H1 (cell line): ENCODE data around the gene FAM234A. TPM values are rescaled to one million over a fixed set of nuclear protein-coding genes. Genes with fewer than 3 reads are reported as not detected.

Experiments
- CTCF ChIA-PET: fragments of 300-600 bp; sonication (Branson Sonifier 250); formaldehyde crosslinking; loops from one replicate; lab custom pipeline; 2021; ENCODE audit not compliant: partially characterized antibody; lab: Charles Lee
- POLR2A ChIA-PET: fragments of 300-600 bp; sonication (Branson Sonifier 250); formaldehyde crosslinking; loops from one replicate; lab custom pipeline; 2021; ENCODE audit warnings: inconsistent platforms; ENCODE audit not compliant: partially characterized antibody; lab: Charles Lee
- DNase-seq, 2 experiments: peaks; one replicate each; pipeline versions ENCODE4 v3.0.0 to v3.0.0-alpha.2; 2010 to 2022; ENCODE audit warnings: low spot score in 2 of 2, low read depth in 1 of 2, mixed read lengths in 1 of 2
- FAIRE-seq: peaks from 2 replicates; lab custom pipeline; 2011; peaks lifted over from hg19 to GRCh38; lab: Jason Lieb, UNC
- H2AFZ ChIP-seq: 2 replicates; pipeline ENCODE4 v1.8.1; 2012; ENCODE audit warnings: low read length, inconsistent platforms
- H2AK5ac ChIP-seq: 2 replicates; pipeline ENCODE4 v1.6.1; 2013; ENCODE audit warnings: low read depth, low read length
- H2BK120ac ChIP-seq: replicated peaks from 2 replicates; pipeline ENCODE3; 2013; ENCODE audit warnings: low read depth, low read length, inconsistent platforms
- H2BK12ac ChIP-seq: 2 replicates; pipeline ENCODE4 v1.6.1; 2013; ENCODE audit warnings: low read depth, low read length
- H2BK15ac ChIP-seq: 2 replicates; pipeline ENCODE4 v1.6.1; 2013; ENCODE audit warnings: low read length
- H2BK20ac ChIP-seq: 2 replicates; pipeline ENCODE4 v1.6.1; 2013; ENCODE audit warnings: low read length
- H2BK5ac ChIP-seq: 2 replicates; pipeline ENCODE4 v1.6.1; 2013; ENCODE audit warnings: low read depth, low read length
- H3K14ac ChIP-seq: 2 replicates; pipeline ENCODE4 v1.6.1; 2013; ENCODE audit warnings: inconsistent platforms; ENCODE audit not compliant: insufficient read length
- H3K18ac ChIP-seq: 2 replicates; pipeline ENCODE4 v1.6.1; 2013; ENCODE audit warnings: low read length; ENCODE audit errors: extremely low read depth
- H3K23ac ChIP-seq: 2 replicates; pipeline ENCODE4 v1.6.1; 2013; ENCODE audit warnings: inconsistent platforms; ENCODE audit not compliant: insufficient read length
- H3K23me2 ChIP-seq: 2 replicates; pipeline ENCODE4 v1.6.1; 2013; ENCODE audit warnings: low read depth, low read length
- H3K27ac ChIP-seq: 2 replicates; pipeline ENCODE4 v1.6.1; 2011; ENCODE audit warnings: low read depth, low read length, inconsistent platforms
- H3K27me3 ChIP-seq, 4 experiments: replicated peaks in 1 of 4; 1 replicate in 1 of 4; 2 replicates in 3 of 4; pipeline versions ENCODE4 v1.6.1 to v1.8.1; 2011 to 2013; ENCODE audit warnings: low read length in 3 of 4, mild to moderate bottlenecking in 3 of 4, inconsistent platforms in 2 of 4, mixed read lengths in 2 of 4, moderate library complexity in 1 of 4; ENCODE audit not compliant: control insufficient read depth in 3 of 4, insufficient read depth in 3 of 4; ENCODE audit errors: extremely low read depth in 1 of 4
- H3K36me3 ChIP-seq, 4 experiments: 2 replicates each; pipeline versions ENCODE4 v1.6.1 to v1.8.1; 2011 to 2013; ENCODE audit warnings: mild to moderate bottlenecking in 4 of 4, low read length in 3 of 4, moderate library complexity in 2 of 4, control low read depth in 1 of 4, inconsistent platforms in 1 of 4; ENCODE audit not compliant: insufficient read depth in 4 of 4, control insufficient read depth in 2 of 4
- H3K4ac ChIP-seq: replicated peaks from 2 replicates; pipeline ENCODE3; 2013; ENCODE audit warnings: low read length, low read depth, mixed read lengths, inconsistent platforms; ENCODE audit not compliant: insufficient read length
- H3K4me1 ChIP-seq, 4 experiments: replicated peaks in 1 of 4; 1 replicate in 1 of 4; 2 replicates in 3 of 4; pipeline versions ENCODE4 v1.6.1 to v1.8.1; 2011 to 2013; ENCODE audit warnings: low read length in 3 of 4, inconsistent platforms in 2 of 4, mixed read lengths in 1 of 4; ENCODE audit not compliant: insufficient read depth in 4 of 4, control insufficient read depth in 3 of 4
- H3K4me2 ChIP-seq, 2 experiments: 2 replicates each; pipeline versions ENCODE4 v1.6.1 to v1.8.1; 2011 to 2013; ENCODE audit warnings: low read depth in 2 of 2, low read length in 2 of 2, control low read depth in 1 of 2, inconsistent platforms in 1 of 2, mild to moderate bottlenecking in 1 of 2; ENCODE audit not compliant: insufficient read depth in 1 of 2
- H3K4me3 ChIP-seq, 4 experiments: fragments of 200-600, 300-600 bp in 1 of 4; sonication (generic), shearing (Covaris generic), sonication (Bioruptor Twin) in 1 of 4; 2 replicates each; pipeline versions ENCODE4 v1.5.1 to v1.8.1; 2011 to 2016; ENCODE audit warnings: low read length in 4 of 4, low read depth in 3 of 4, control low read depth in 2 of 4, inconsistent platforms in 2 of 4, mild to moderate bottlenecking in 2 of 4, mixed read lengths in 1 of 4, moderate library complexity in 1 of 4; ENCODE audit not compliant: insufficient read depth in 2 of 4; ENCODE audit errors: extremely low read depth in 1 of 4
- H3K56ac ChIP-seq: replicated peaks from 2 replicates; pipeline ENCODE3; 2013; ENCODE audit warnings: low read depth, mild to moderate bottlenecking, mixed read lengths, low read length, inconsistent platforms; ENCODE audit not compliant: insufficient read length
- H3K79me1 ChIP-seq: 2 replicates; pipeline ENCODE4 v1.6.1; 2013; ENCODE audit warnings: low read depth, low read length, control low read depth
- H3K79me2 ChIP-seq, 2 experiments: 2 replicates each; pipeline versions ENCODE4 v1.6.1 to v1.8.1; 2012 to 2013; ENCODE audit warnings: low read length in 2 of 2, mild to moderate bottlenecking in 2 of 2, inconsistent platforms in 1 of 2; ENCODE audit not compliant: insufficient read depth in 2 of 2, control insufficient read depth in 1 of 2
- H3K9ac ChIP-seq, 4 experiments: replicated peaks in 1 of 4; 1 replicate in 1 of 4; 2 replicates in 3 of 4; pipeline versions ENCODE4 v1.6.1 to v1.8.1; 2011 to 2013; ENCODE audit warnings: low read depth in 3 of 4, low read length in 3 of 4, control low read depth in 2 of 4, mild to moderate bottlenecking in 2 of 4, moderate library complexity in 2 of 4, inconsistent platforms in 1 of 4; ENCODE audit errors: extremely low read depth in 1 of 4
- H3K9me3 ChIP-seq, 2 experiments: 2 replicates each; pipeline versions ENCODE4 v1.6.1 to v1.8.1; 2012 to 2013; ENCODE audit warnings: mild to moderate bottlenecking in 2 of 2, moderate library complexity in 2 of 2, control low read depth in 1 of 2, inconsistent platforms in 1 of 2, low read depth in 1 of 2, low read length in 1 of 2, mixed read lengths in 1 of 2; ENCODE audit not compliant: insufficient read depth in 2 of 2
- H4K20me1 ChIP-seq, 2 experiments: replicated peaks in 1 of 2; 2 replicates each; pipeline versions ENCODE3 to v1.8.1; 2011 to 2013; ENCODE audit warnings: inconsistent platforms in 2 of 2, low read length in 2 of 2, mild to moderate bottlenecking in 1 of 2; ENCODE audit not compliant: insufficient read depth in 2 of 2, control insufficient read depth in 1 of 2
- H4K5ac ChIP-seq: 2 replicates; pipeline ENCODE4 v1.6.1; 2013; ENCODE audit warnings: low read length, low read depth, mixed read lengths, inconsistent platforms; ENCODE audit not compliant: insufficient read length
- H4K8ac ChIP-seq: 2 replicates; pipeline ENCODE4 v1.8.0; 2013; ENCODE audit warnings: mild to moderate bottlenecking, moderate library complexity, low read length, inconsistent platforms; ENCODE audit not compliant: insufficient read depth; ENCODE audit errors: extremely low read depth
- H4K91ac ChIP-seq: replicated peaks from 2 replicates; pipeline ENCODE3; 2013; ENCODE audit warnings: low read length, mixed read lengths, inconsistent platforms; ENCODE audit not compliant: insufficient read length
- CBX8 ChIP-seq: fragments of 300-800, 300-1000 bp; sonication (generic); IDR thresholded peaks from 2 replicates; pipeline ENCODE4 v1.7.1; 2016; ENCODE audit warnings: low read depth, low read length, borderline replicate concordance
- CREB1 ChIP-seq: IDR thresholded peaks from 2 replicates; pipeline ENCODE4 v1.6.1; 2012; ENCODE audit warnings: inconsistent platforms
- MAX ChIP-seq: IDR thresholded peaks from 2 replicates; pipeline ENCODE4 v1.6.1; 2012; ENCODE audit warnings: inconsistent platforms
- RBBP5 ChIP-seq: IDR thresholded peaks from 2 replicates; pipeline ENCODE4 v1.7.1; 2012; ENCODE audit warnings: low read depth, mild to moderate bottlenecking, inconsistent platforms, low read length, moderate library complexity, borderline replicate concordance
- SIN3A ChIP-seq, 2 experiments: IDR thresholded peaks in 1 of 2; conservative IDR thresholded peaks in 1 of 2; 2 replicates each; pipeline ENCODE4 v1.6.1; 2011 to 2012; ENCODE audit warnings: low read length in 2 of 2, improper control_type of control experiment in 1 of 2, low read depth in 1 of 2, mild to moderate bottlenecking in 1 of 2
- SIRT6 ChIP-seq: IDR thresholded peaks from one replicate; pipeline ENCODE4 v1.7.1; 2012; ENCODE audit warnings: low read length, inconsistent platforms
- SRF ChIP-seq: IDR thresholded peaks from 2 replicates; pipeline ENCODE4 v1.6.1; 2011; ENCODE audit warnings: mild to moderate bottlenecking, low read depth, low read length, moderate library complexity
- WGBS, 2 experiments: shearing (Covaris generic) in 1 of 2; methylation state at CpG; one replicate each; pipeline versions ENCODE4 v1.1.6 to v1.1.7; 2013 to 2015; ENCODE audit warnings: low lambda C conversion rate in 2 of 2, mixed read lengths in 2 of 2, inconsistent platforms in 1 of 2, low coverage in 1 of 2, missing lambda C conversion rate in 1 of 2; ENCODE audit not compliant: insufficient replicate concordance in 2 of 2, insufficient coverage in 1 of 2, insufficient read length in 1 of 2; ENCODE audit errors: extremely low coverage in 1 of 2, missing lambda C conversion rate in 1 of 2; 5-methylcytosine and 5-hydroxymethylcytosine counted together
- long read RNA-seq, 2 experiments: library from RNA in 1 of 2; library from capped mRNA in 1 of 2; stranded (forward); transcript quantifications; one replicate each; pipeline ENCODE4 v2.0.0, GENCODE V29; 2021; ENCODE audit warnings: inconsistent platforms in 1 of 2
- polyA minus RNA-seq, 3 experiments: library from RNA; depleted of rRNA, polyadenylated mRNA; stranded (reverse); fragments of >200 nt; gene quantifications; 1 replicate in 2 of 3; 2 replicates in 1 of 3; pipeline ENCODE4 v1.2.3, GENCODE V29; 2011
- polyA plus RNA-seq, 7 experiments: library from polyadenylated mRNA; depleted of rRNA in 3 of 7; stranded (reverse) in 5 of 7; unstranded in 2 of 7; fragments of >200 nt in 5 of 7; fragments of 200-250 nt in 2 of 7; gene quantifications; 1 replicate in 5 of 7; 2 replicates in 1 of 7; 4 replicates in 1 of 7; pipeline versions ENCODE4 v1.2.1 to v1.2.3, GENCODE V29; 2011 to 2013; ENCODE audit warnings: missing spikeins in 2 of 7, mixed read lengths in 2 of 7
- total RNA-seq: library from RNA; stranded (reverse); fragmentation: NEBNext Ultra II Directional; extraction: Animal tissue kit (Norgen Biotek cat#: 25700); gene quantifications from 2 replicates; pipeline ENCODE4 v1.2.1, GENCODE V29; 2021

Gene FAM234A
- 104 and 108 TPM in 2 replicates for total RNA-seq
- polyA plus RNA-seq (2011; rRNA removed): 80.6 and 131 TPM in 2 replicates
- 64.7 TPM for polyA plus RNA-seq (2011; cell fraction: cytosol; rRNA removed)
- polyA plus RNA-seq (2011; cell fraction: nucleus; rRNA removed): 131 TPM
- 46.8 to 81.6 TPM (median 75.8 TPM) in 4 replicates for polyA plus RNA-seq (2012, experiment 1 of 2)
- polyA plus RNA-seq (2012, experiment 2 of 2): 137 TPM
- polyA plus RNA-seq (2013, experiment 1 of 2): 187 TPM
- polyA plus RNA-seq (2013, experiment 2 of 2): 191 TPM
- 30.0 and 32.1 TPM in 2 replicates for polyA minus RNA-seq (2011; rRNA and poly(A)+ RNA removed)
- polyA minus RNA-seq (2011; cell fraction: cytosol; rRNA and poly(A)+ RNA removed): 50.3 TPM
- polyA minus RNA-seq (2011; cell fraction: nucleus; rRNA and poly(A)+ RNA removed): 36.9 TPM
- long read RNA-seq, experiment 1, transcript FAM234A-203 (13 exons, 3,213 nt): major isoform, 9 of 81 reads
- long read RNA-seq, experiment 1, partial matches to known transcripts: 62 of 81 reads
- long read RNA-seq, experiment 1, other reads (novel, unspliced or antisense): 10 of 81 reads
- long read RNA-seq, experiment 2, transcript FAM234A-203 (13 exons, 3,213 nt): major isoform, 14 of 25 reads
- long read RNA-seq, experiment 2, partial matches to known transcripts: 6 of 25 reads
- long read RNA-seq, experiment 2, other reads (novel, unspliced or antisense): 5 of 25 reads

GRCh38 chr16:234468-235305 is at the start of gene FAM234A:
TSS of gene FAM234A (plus strand) at chr16:234821. CDS start at chr16:254414, 19,593 bp downstream.
- Histone ChIP-seq H3K14ac (no peak within 1 kb of the TSS), H3K9me3 (no peaks in the 10 kb centered on the region), H2BK20ac (0 out of 2 replicates have a peak within 1 kb of the TSS, but pooled peaks have one; percentile 61), H3K23me2 (peaks cover 8% of the 10 kb centered on the region), H2BK15ac (peak within 1 kb of the TSS; percentile 92; the same call in 1 of the 2 replicates), H3K79me2 (peaks cover 0 to 5% of the 10 kb centered on the region in 2 experiments; a peak in 3 of 4 replicates), H3K4me2 (peak within 1 kb of the TSS; percentile 87 to 96), H4K5ac (peak within 1 kb of the TSS; percentile 86), H3K4me3 (peak within 1 kb of the TSS; percentile 47 to 98 (median 81)), H3K27me3 (no peaks in the 10 kb centered on the region), H4K91ac (peak within 1 kb of the TSS; percentile 98), H3K9ac (peak within 1 kb of the TSS; percentile 51 to 92 (median 90)), H3K79me1 (no peaks in the 10 kb centered on the region; the same call in 1 of the 2 replicates), H3K23ac (no peak within 1 kb of the TSS), H2AFZ (peak within 1 kb of the TSS; percentile 64; the same call in 1 of the 2 replicates), H3K4me1 (no peaks in the 10 kb centered on the region), H3K4ac (peak within 1 kb of the TSS; percentile 17), H3K27ac (peak within 1 kb of the TSS; percentile 93), H2BK120ac (no peak within 1 kb of the TSS), H3K36me3 (no peaks in the 10 kb centered on the region), H2BK5ac (peak within 1 kb of the TSS; percentile 99), H3K56ac (peak within 1 kb of the TSS; percentile 75), H4K8ac (peak within 1 kb of the TSS; percentile 93; the same call in 1 of the 2 replicates), H2BK12ac (peak within 1 kb of the TSS; percentile 94), H3K18ac (peak within 1 kb of the TSS; percentile 100), H2AK5ac (no peak within 1 kb of the TSS), H4K20me1 (peaks cover 0 to 2% of the 10 kb centered on the region in 2 experiments)
- ChIA-PET POLR2A (interaction anchor here (0.6 to 2.0 kb wide), 17 partner anchors 8 to 136 kb away, joined by 3 to 7 read pairs (median 4); partner anchors contain the start of gene MRPL28), CTCF (interaction anchor here (0.7 to 2.0 kb wide), 11 partner anchors 11 to 350 kb away, joined by 3 to 9 read pairs (median 3); partner anchors contain the start of gene AXIN1)
- peak; percentile 68 to 94 for DNase-seq
- WGBS, 2 experiments: 2% methylated on average over 59 of the region's 85 CpGs; no CpG with 5 or more reads in 1 of the 2 experiments
- no peak for FAIRE-seq
- TF ChIP-seq CREB1 (peak; percentile 85), MAX (peak; percentile 91; the same call in 1 of the 2 replicates), SIN3A (conservative IDR thresholded peaks at IDR 0.05 in 1 of 2, IDR thresholded peaks at IDR 0.05 in 1 of 2; ENCODE audit: low read depth in 1 of 2, low read length in 2 of 2) (peak; percentile 63 to 71; a peak in 1 of 4 replicates), CBX8 (no peak), SIRT6 (no peak), SRF (peak; percentile 18; the same call in 1 of the 2 replicates), RBBP5 (0 out of 2 replicates have a peak, but pooled peaks have one; percentile 24)
